GM12873 (cell line): ENCODE data around the gene C14orf180.

Source experiments
- TF ChIP-seq, protein P1 (sequence below): IDR thresholded peaks from 2 replicates; pipeline ENCODE4 v1.5.1; 2012; ENCODE audit warnings: low read depth, mild to moderate bottlenecking, moderate library complexity, low read length, control low read depth; ENCODE audit not compliant: insufficient read depth; ENCODE audit errors: missing control alignments

The C14orf180 gene

DNA sequence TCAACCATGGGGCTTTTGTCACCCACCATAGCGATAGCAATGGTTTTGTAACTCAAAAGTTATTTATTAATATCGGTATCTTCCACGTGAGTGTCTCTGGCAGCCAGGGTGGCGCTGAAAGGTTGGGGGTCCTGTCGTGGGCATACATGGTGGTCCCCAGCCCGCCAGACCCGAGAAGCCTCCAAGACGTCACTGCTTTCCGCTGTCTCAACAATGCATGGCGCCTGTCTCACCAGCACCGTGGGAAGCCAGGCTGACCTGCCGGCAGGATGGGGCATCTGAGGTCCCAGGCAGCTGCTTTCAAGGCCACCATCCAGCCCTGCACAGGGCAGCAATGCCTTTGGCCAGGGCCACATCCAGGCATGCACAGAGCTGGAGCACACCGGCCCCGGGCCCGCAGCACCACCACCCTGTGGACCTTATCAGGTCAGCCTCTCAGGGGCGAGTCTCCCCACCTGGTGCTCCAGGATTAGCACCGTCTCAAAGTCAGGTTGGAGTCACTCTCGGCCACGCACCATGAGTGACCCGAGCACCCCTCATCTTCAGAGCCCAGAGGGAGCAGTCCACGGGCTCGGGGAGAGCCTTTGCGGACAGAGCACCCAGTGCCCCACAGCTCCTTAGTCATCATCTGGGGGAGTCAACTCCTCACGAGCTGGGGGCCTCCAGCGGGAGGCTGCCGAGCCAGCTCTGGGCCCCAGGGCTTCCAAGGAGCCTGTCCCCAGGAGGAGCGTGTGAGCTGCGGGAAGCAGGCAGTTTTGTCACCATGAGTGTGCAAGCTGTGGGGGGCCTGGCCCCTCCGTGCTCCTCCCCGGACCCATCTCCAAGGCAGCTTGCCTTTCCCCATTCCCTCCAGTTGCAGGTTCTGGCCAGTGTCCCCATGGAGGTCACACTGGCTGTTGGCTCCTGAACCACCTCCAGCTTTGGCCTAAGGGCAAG, 14.6 kb upstream of the C14orf180 start:
- TF ChIP-seq, protein P1, sequence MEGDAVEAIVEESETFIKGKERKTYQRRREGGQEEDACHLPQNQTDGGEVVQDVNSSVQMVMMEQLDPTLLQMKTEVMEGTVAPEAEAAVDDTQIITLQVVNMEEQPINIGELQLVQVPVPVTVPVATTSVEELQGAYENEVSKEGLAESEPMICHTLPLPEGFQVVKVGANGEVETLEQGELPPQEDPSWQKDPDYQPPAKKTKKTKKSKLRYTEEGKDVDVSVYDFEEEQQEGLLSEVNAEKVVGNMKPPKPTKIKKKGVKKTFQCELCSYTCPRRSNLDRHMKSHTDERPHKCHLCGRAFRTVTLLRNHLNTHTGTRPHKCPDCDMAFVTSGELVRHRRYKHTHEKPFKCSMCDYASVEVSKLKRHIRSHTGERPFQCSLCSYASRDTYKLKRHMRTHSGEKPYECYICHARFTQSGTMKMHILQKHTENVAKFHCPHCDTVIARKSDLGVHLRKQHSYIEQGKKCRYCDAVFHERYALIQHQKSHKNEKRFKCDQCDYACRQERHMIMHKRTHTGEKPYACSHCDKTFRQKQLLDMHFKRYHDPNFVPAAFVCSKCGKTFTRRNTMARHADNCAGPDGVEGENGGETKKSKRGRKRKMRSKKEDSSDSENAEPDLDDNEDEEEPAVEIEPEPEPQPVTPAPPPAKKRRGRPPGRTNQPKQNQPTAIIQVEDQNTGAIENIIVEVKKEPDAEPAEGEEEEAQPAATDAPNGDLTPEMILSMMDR, result no peak

DNA sequence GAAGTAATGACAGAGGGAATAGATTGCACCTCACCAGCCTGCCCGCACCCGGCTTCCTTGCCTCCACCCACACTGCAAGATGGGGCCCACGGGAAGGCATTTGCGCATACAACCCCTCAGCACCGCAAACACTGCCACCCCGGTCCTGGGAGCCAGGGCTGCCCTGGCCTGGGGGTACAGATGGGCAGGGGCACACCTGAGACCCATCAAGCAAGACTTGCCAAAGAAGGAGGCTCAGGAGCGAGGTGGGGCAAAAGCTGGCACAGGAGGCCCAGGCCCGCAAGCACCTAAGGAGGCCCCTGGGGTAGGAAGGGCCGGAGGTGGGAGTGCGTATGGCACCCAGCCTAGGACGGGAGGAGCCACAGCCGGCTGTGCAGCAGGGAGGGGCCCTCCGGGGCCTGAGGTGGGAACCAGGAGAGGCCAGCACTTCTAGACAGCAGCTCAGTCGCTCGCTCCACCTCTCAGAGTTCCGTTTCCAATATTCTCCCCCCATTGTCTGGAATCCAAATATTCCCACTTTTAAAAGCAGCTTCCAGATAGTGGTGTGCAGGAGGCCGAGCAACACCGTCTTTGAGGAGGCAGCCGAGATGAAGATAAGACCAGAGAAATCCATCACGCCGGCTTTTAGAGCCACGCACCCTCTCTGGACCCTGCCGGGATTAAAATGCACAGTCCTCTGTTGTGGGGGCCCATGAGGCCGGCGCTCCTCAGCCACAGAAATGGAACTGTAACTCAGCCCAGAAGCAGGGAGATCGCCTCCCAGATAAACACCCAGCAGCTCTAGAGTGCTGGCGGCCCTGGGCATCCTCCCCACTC, 12.2 kb upstream of the C14orf180 start:
- TF ChIP-seq, protein P1, result no peak

DNA sequence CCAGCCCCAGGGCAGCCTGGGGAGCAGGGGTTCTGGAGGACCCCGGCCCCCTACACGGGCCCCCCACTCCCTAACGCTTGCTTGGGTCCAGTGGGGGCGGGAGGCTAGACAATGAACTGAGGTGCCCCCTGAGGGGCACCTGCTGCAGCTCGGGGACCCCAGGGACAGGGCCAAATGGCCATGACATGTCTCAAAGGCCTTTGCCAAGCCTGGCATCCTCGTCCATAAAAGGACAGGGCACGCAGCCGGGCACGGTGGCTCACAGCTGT, 11.7 kb upstream of the C14orf180 start:
- TF ChIP-seq, protein P1, result no peak

DNA sequence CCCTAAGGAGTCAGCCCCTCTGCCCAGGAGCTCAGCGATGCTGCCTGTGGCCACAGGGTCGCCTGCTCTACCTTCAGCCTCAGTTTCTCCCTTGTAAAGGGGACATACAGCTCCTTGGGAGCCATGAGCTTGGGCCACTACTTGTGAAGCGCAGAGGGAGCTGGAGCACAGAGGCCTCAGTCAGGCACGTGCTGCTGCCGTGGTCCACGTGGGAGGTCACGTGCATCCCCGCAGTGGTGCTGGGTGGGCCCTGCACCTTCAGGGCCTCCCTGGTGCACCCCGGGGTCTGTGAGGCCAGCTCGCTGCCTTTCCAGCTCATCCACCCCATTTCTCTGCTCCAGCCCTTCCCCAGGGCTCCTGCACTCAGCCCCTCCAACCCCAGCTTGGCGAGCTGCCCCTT, 10.9 kb upstream of the C14orf180 start:
- TF ChIP-seq, protein P1, result no peak

DNA sequence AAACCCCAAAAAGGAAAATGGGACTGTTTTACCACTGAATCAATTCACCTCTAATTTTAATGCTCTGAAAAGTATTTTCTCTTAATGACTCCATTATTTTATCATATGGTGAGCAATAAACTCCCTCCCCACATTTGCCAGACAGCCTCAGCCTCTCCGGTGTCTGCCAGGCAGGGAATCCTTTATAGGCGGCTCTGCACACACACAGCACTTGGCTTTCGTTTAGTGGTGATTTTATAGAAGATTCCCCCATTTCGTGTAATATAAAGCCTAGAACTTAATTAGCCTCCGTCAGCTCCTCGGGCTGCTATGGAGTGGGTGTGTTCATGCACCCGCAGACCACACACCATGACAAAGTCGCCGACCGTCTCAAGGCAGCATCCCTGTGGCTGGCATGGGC, 10.1 kb upstream of the C14orf180 start:
- TF ChIP-seq, protein P1, result no peak

DNA sequence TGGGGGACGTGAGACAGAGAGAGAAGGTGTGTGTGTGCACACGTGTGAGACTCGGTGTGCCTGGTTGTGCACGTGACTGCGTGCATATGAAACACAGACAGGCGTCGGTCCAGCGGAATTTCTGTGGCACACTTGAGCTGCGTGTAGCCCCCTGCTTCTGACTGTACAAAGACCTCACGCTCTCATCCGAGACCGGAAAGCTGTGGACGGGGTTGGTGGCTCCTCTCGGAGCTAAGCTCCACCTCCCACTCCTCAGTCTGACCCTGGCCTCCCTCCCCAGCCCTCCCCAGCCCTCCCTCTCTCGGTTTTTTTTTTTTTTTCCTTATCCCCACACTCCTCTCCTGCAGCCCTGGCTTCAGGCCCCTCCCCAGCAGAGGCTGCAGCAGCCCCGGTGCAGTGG, 8.3 kb upstream of the C14orf180 start:
- TF ChIP-seq, protein P1, result no peak

DNA sequence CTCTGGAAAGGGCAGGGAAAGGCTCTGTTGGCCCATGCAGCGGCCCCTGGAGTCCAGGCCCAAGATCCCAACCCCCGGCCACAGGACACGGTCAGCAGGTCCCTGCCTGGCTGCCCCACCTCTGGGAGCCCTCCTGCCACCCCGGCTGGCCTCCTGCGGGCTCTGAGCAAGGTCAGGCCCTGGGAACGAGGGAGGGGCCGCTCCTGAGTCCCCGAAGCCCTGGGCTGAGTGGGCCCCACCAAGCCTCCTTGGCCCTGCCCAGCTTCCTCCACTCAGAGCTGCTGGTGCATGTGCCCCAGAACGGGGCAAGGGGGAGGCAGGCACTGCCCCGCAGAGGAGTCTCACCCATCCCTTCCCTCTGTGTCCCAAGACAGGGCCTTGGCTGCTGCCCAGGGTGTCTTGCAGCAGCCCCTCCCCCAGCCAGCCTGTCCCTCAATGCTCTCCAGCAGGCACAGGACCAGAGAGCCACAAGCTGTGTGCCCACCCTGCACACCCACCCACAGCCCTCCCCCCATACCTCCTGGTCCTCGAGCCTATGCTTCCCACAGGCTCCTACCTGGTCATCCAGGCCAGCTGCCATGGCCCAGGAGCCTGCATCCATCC, 7.4 kb upstream of the C14orf180 start:
- TF ChIP-seq, protein P1, result no peak
